GM19468 (cell line): Measurements from ENCODE around the gene SGSM2.

ENCODE experiments used
- ATAC-seq: cut with Tn5 transposase; IDR thresholded peaks from one replicate; pipeline ENCODE4 v1.9.1; 2021; ENCODE audit warnings: mild to moderate bottlenecking, moderate library complexity, moderate number of reproducible peaks; ENCODE audit not compliant: unreplicated experiment; ENCODE audit errors: extremely low read depth

The SGSM2 gene

GRCh38 chr17:2336215-2336851 lies 968 bp upstream of the SGSM2 start, which contains the start of gene TSR1:
Gene TSR1, minus strand, starts transcription at chr17:2336457. Its CDS starts 30 bp downstream, at chr17:2336427.
- peak; percentile 55 for ATAC-seq

- no peak for ATAC-seq
These were observed 428 bp downstream of the SGSM2 start for GRCh38 chr17:2337544-2338314.

- no peak for ATAC-seq
These were observed 985 bp downstream of the SGSM2 start for GRCh38 chr17:2338315-2338657.

- ATAC-seq, result no peak
These were observed 6.1 kb downstream of the SGSM2 start for GRCh38 chr17:2343421-2343820.

- no peak for ATAC-seq
These were observed 7.2 kb downstream of the SGSM2 start for GRCh38 chr17:2344528-2344927.

GRCh38 chr17:2346475-2346874 lies 9.2 kb downstream of the SGSM2 start:
- no peak for ATAC-seq

- ATAC-seq, result no peak
These were observed 10.7 kb downstream of the SGSM2 start for GRCh38 chr17:2347805-2348685.

- no peak for ATAC-seq
These were observed 14.0 kb downstream of the SGSM2 start for GRCh38 chr17:2351269-2351668.

- ATAC-seq, result no peak
These were observed 17.0 kb downstream of the SGSM2 start for GRCh38 chr17:2354311-2354710.

- no peak for ATAC-seq
These were observed 19.9 kb downstream of the SGSM2 start for GRCh38 chr17:2357237-2357636.

GRCh38 chr17:2357931-2358434 lies 20.7 kb downstream of the SGSM2 start:
- ATAC-seq, result no peak

GRCh38 chr17:2361010-2361760 lies 23.9 kb downstream of the SGSM2 start:
- no peak for ATAC-seq

- no peak for ATAC-seq
These were observed 24.7 kb downstream of the SGSM2 start for GRCh38 chr17:2362016-2362415.

GRCh38 chr17:2362416-2362815 lies 25.1 kb downstream of the SGSM2 start:
- no peak for ATAC-seq

GRCh38 chr17:2362881-2363280 lies 25.6 kb downstream of the SGSM2 start:
- no peak for ATAC-seq

- ATAC-seq, result no peak
These were observed 26.0 kb downstream of the SGSM2 start for GRCh38 chr17:2363318-2363717.

- no peak for ATAC-seq
These were observed 26.8 kb downstream of the SGSM2 start for GRCh38 chr17:2363851-2364762.

GRCh38 chr17:2364763-2365116 lies 27.4 kb downstream of the SGSM2 start:
- ATAC-seq, result no peak

GRCh38 chr17:2365132-2365531 lies 27.8 kb downstream of the SGSM2 start:
- ATAC-seq, result no peak
